NCI-H1417 (cell line): ENCODE measurements around the gene CFAP299.
A peak's percentile ranks its signal among the peaks of the same experiment; 100 is the strongest.

Source experiments
- DNase-seq, 3 experiments: peaks; one replicate each; lab custom pipeline; 2025; lab: John Stamatoyannopoulos, UW

CFAP299 gene

GRCh38 chr4:80507507-80507906 lies 172.0 kb downstream of the CFAP299 start:
- peak in 2 of 3 experiments; percentile 15 to 64 for DNase-seq

DNA sequence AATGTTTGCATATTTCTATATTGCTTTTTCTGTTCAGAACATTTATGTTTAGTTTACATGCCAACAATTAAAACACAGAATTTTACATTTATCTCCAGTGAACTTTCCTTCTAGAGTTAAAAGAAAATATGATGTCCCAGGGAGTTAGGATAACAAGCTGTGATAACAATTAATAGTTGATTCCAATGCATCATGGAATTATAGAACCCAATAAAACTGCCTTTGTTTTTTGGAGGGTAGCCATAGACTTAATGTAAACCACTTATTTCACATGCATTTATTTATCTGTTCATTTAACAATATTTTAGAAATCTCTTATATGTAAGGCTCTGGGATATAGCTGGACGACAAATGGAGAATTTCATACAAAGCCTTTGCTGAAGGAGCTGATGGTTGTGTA lies 180.0 kb downstream of the CFAP299 start:
- no peak for DNase-seq

DNA sequence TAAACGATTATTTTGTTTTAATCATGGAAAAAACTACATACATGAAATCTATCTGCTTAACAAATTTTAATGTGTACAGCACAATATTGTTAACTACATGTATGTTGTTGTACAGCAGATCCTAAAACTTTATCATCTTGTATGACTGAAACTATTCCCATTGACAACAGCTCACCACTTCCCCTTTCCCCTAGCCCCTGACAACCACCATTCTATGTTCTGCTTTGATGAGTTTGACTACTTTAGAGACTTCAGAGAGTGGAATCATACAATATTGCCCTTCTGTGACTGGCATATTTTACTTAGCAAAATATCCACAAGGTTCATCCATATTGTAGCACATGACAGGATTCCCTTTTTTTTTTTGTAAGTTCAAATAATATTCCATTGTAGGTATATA lies 185.9 kb downstream of the CFAP299 start:
- DNase-seq = no peak

GRCh38 chr4:80526697-80527096 lies 191.2 kb downstream of the CFAP299 start:
- DNase-seq = no peak

DNA sequence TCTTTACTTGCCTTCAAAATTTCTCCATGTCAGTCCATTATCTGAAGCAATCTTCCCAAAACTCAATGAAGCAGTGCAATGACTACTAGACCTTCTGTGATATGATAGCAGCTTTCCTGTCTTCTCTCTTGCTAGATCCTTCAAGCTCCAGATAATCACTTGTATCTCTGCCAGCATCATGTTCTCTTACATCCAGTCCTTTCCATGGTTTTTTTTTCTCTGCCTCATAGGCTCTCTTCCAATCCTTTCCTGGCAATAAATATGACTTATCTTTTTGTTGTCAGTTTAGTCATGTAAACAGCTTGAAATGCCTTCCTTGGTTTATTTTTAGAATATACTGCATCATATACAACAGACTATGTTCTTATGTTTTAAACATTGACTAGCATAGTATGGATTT lies 193.5 kb downstream of the CFAP299 start:
- no peak for DNase-seq

DNA sequence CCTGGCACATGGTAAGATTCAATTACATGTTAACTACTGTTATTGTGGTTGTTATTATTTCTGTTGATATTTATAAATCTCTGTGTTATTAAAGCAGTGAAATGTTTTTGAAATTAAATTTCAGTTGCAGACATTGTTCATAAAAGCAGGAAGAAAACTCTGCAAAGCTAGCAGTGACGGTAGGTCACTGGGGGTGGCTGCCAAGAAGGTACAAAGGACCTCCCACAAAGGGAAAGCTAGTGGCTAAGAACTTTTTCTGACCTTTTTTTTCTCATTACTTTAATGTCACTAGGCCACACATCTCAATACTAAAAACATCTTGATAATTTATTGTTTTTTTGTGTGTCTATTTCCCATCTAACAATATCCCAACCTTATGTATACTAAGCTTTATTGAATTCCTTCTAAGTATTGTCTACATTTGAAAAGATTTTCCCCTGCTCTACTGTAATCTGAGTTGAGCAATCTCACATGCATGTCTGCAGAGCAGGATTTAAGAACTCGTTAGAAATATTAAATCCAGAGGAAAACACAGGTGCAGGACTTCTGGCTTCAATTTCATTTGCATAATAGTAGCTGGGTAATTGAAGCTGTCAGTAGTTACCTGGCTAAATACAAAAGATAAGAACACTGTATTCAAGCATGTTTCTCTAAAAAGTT lies 197.3 kb downstream of the CFAP299 start:
- peak; percentile 6 to 72 (median 14) for DNase-seq

DNA sequence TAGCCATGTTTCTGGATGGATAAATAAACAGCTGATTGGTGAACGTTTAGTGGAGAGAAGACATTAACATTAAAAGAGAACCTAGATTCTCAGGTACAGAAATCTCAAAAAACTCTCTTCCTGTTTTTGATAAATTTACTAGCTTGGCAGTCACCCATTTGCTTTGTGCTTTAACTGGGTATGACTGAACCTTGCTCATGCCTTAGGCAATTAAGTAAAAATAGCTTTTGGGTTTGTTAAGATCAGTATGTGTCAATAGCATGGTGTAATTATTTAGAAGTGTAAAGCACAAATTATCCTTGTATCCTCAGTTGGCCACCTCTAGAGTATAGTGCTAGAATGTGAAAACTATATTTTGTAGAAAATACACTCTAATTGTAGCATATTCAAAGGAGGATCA lies 200.0 kb downstream of the CFAP299 start:
- DNase-seq = peak in 1 of 3 experiments; percentile 51

- DNase-seq = no peak
These were observed 202.9 kb downstream of the CFAP299 start for GRCh38 chr4:80538276-80538926.

GRCh38 chr4:80539190-80539589 lies 203.7 kb downstream of the CFAP299 start:
- DNase-seq = peak in 1 of 3 experiments; percentile 16

- DNase-seq = peak in 1 of 3 experiments; percentile 26
These were observed 204.8 kb downstream of the CFAP299 start for GRCh38 chr4:80540349-80540748.

DNA sequence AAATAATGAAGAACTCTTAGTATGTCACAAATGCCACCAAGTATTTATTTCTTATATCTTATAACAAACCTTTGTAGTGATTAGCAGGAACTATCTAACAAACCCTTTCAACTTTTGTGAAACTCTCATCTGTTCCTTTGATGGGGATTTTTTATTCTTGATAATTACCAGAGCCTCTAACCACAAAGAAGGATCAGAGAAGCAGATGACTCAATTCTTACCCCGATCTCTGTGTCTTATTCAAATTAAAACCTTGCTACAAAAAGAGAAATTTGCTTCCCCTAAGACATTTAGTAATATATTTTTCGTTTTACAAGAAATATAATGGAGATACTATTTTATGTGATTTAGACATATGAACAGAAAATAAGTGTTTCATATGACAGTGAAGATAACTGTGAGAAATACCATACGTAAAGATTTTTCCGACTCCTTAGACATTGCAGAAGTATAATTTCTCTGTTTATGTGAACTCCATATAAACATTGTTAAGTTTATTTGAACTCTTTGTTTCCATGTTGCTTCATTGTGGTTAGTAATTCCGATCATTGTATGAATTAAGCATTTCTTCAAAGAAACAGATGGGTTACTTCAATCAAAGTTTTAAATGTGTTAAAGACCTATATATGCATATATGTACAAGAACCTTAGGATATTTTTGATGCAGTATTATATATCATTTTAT lies 205.4 kb downstream of the CFAP299 start:
- no peak for DNase-seq

GRCh38 chr4:80542747-80543146 lies 207.2 kb downstream of the CFAP299 start:
- no peak for DNase-seq

DNA sequence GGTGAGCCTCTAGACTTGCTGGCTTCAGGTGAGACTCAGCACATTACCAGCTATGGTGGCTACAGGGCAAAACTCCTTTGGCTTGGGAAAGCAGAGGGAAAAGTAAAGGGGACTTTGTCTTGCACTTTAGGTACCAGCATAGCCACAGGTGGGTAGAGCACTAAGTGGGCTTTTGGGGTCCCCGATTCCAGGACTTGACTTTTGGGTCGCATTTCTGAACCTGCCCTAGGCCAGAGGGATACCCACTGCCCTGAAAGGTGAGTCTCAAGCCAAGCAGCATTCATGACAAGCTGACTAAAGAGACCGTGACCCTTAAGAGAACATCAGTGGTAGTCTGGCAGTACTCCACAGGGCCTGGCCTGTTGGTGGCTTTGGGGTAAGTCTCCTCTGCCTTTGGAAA lies 224.8 kb downstream of the CFAP299 start:
- DNase-seq = no peak

DNA sequence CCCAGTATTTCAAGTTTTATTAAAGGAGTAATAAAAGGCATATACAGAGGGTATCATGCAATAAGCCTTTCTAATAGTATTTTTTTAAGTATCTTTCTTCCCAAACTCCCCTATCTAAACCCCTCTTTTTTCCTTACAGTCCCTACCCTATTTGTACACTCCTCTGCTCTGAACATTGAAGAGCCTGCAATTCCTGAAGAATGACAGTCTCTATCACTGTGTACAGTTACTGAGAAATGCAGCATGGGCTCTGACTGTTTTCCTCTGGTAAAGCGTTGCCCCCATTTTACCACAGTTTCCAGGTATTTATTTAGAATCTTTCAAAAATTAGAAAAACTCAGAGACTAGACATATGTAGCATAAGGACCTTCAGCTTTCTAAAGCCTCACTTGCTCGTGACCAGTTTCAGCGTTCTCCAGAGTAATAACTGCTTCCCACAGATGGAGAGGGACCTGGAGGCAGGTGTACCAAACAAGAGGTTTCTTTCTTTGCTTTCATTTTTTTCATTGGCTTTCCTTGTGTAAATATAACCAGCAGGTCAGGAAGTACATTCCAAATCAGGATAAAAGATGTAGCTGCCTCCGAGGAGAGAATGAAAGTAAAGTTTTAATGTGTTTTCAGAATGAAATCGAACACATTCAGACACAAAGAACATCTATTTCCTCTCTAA lies 230.8 kb downstream of the CFAP299 start:
- DNase-seq = peak; percentile 30 to 91 (median 76)

DNA sequence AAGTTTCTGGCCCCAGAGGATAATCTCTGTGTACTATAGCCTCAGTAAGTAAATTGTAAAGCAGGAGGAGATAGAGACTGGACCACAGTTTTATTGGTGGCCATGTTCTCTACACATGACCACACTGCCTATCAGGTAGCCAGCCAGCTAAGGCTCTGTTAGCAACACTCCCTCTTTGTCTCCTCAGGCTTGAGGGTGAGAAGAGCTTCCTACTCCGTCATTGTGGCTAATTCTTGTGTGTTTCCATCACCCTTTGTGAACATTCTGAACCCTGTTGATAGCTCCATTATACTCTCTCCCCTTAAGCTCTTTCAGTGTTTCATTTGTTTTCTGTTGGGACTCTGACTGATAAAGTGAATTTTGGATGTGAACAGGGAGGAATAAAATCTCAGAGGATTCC lies 233.4 kb downstream of the CFAP299 start:
- peak in 1 of 3 experiments; percentile 64 for DNase-seq

GRCh38 chr4:80576796-80577195 lies 241.3 kb downstream of the CFAP299 start:
- peak in 1 of 3 experiments; percentile 23 for DNase-seq

- DNase-seq = no peak
These were observed 242.5 kb downstream of the CFAP299 start for GRCh38 chr4:80578001-80578400.

GRCh38 chr4:80585542-80585941 lies 250.0 kb downstream of the CFAP299 start:
- DNase-seq = peak in 1 of 3 experiments; percentile 11

DNA sequence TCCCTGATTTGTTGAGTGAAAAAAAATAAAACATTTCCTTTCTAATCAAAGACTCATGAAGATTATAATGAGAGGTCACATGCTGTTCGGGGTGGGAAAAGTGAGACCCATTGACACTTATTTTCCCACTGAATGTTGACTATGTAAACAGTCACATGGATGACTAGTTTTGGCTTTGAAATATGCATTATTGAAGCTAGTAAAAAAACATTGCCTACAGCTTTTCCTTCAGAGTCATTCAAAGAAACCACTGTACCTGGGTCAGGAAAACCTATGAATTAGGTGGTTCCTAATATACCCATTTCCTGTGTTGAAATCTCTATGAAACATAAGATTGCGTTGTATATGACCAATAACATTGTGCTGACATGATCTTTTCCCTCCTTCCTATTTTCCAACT lies 251.2 kb downstream of the CFAP299 start:
- peak; percentile 6 to 72 (median 47) for DNase-seq

GRCh38 chr4:80587871-80588385 lies 252.4 kb downstream of the CFAP299 start:
- DNase-seq = peak; percentile 65 to 94 (median 93)

- peak in 1 of 3 experiments; percentile 63 for DNase-seq
These were observed 257.4 kb downstream of the CFAP299 start for GRCh38 chr4:80592950-80593349.

DNA sequence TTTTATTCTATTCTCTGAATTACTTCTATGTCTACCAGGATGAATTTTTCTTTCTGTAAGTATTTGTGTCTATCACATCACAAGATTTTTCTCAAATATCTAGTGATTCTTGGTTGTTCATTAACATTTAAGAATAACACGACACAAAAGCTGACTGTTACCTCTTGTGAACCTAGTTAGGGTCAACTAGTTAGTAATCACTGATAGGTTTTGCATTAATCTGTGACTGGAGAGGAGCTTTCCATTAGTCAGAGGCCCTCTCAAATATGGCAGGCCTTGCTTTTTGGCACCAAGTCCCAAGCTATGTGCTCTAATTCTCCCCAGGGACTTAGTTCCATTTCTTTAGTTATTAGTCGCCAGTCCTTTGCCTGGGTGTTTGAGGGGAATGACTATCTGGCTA lies 259.2 kb downstream of the CFAP299 start:
- no peak for DNase-seq
